HepG2 (cell line): ENCODE measurements around the gene MGAT2. TPM values are rescaled to one million over a fixed set of nuclear protein-coding genes. Genes with fewer than 3 reads are reported as not detected.

Source experiments
- ATF7 ChIP-seq, 2 experiments: fragments of 450-650 bp in 1 of 2; sonication (generic) in 1 of 2; formaldehyde crosslinking in 1 of 2; IDR thresholded peaks; 2 replicates each; pipeline versions ENCODE4 v1.4.0 to v1.6.1; 2016 to 2020; ENCODE audit warnings: antibody characterized with exemption in 1 of 2, mild to moderate bottlenecking in 1 of 2, missing genetic modification reagents in 1 of 2
- CEBPG ChIP-seq: IDR thresholded peaks from 2 replicates; pipeline ENCODE4 v1.6.1; 2016
- FOXK2 ChIP-seq: fragments of 450-650 bp; IDR thresholded peaks from 2 replicates; pipeline ENCODE4 v1.6.1; 2016
- GZF1 ChIP-seq: sonication (generic); formaldehyde crosslinking; IDR thresholded peaks from 2 replicates; pipeline ENCODE4 v1.5.1; 2020; ENCODE audit warnings: mild to moderate bottlenecking, missing genetic modification reagents
- KAT8 ChIP-seq: IDR thresholded peaks from 2 replicates; pipeline ENCODE4 v1.6.1; 2016; ENCODE audit warnings: missing genetic modification reagents, missing compliant biosample characterization
- MED13 ChIP-seq: sonication (generic); formaldehyde crosslinking; IDR thresholded peaks from 2 replicates; pipeline ENCODE4 v1.5.0; 2020; ENCODE audit warnings: missing genetic modification reagents
- PAF1 ChIP-seq: IDR thresholded peaks from 2 replicates; pipeline ENCODE4 v1.6.1; 2016; ENCODE audit warnings: missing genetic modification reagents, missing compliant biosample characterization
- SP140L ChIP-seq: sonication (generic); formaldehyde crosslinking; IDR thresholded peaks from 2 replicates; pipeline ENCODE4 v1.4.0; 2020; ENCODE audit warnings: missing genetic modification reagents, borderline replicate concordance
- SP5 ChIP-seq: IDR thresholded peaks from 2 replicates; pipeline ENCODE4 v1.6.1; 2016; ENCODE audit warnings: low read depth, borderline replicate concordance
- SSRP1 ChIP-seq: IDR thresholded peaks from 2 replicates; pipeline ENCODE4 v1.6.1; 2016; ENCODE audit warnings: control low read depth
- TCF12 ChIP-seq, 2 experiments: fragments of 450-650 bp in 1 of 2; sonication (generic) in 1 of 2; formaldehyde crosslinking in 1 of 2; IDR thresholded peaks; 2 replicates each; pipeline versions ENCODE4 v1.6.1 to v1.8.0; 2017 to 2022; ENCODE audit warnings: antibody characterized with exemption in 1 of 2, mild to moderate bottlenecking in 1 of 2, missing genetic modification reagents in 1 of 2, moderate library complexity in 1 of 2
- THAP9 ChIP-seq: sonication (generic); formaldehyde crosslinking; IDR thresholded peaks from 2 replicates; pipeline ENCODE4; 2020; ENCODE audit warnings: missing genetic modification reagents, mild to moderate bottlenecking, borderline replicate concordance
- U2AF1 ChIP-seq: fragments of 200-400 bp; formaldehyde crosslinking; optimal IDR thresholded peaks from 2 replicates; pipeline ENCODE3; 2017; ENCODE audit warnings: mild to moderate bottlenecking, low read depth, low read length
- ZBTB38 ChIP-seq: sonication (generic); formaldehyde crosslinking; IDR thresholded peaks from 2 replicates; pipeline ENCODE4 v1.5.1; 2020; ENCODE audit warnings: mild to moderate bottlenecking, missing genetic modification reagents
- ZNF10 ChIP-seq: sonication (generic); formaldehyde crosslinking; IDR thresholded peaks from 2 replicates; pipeline ENCODE4 v1.4.0; 2020; ENCODE audit warnings: mild to moderate bottlenecking, low read depth, missing genetic modification reagents, borderline replicate concordance
- ZNF160 ChIP-seq: sonication (generic); formaldehyde crosslinking; IDR thresholded peaks from 2 replicates; pipeline ENCODE4 v1.8.0; 2022; ENCODE audit warnings: mild to moderate bottlenecking, inconsistent platforms, missing genetic modification reagents
- ZNF251 ChIP-seq: sonication (generic); formaldehyde crosslinking; IDR thresholded peaks from 2 replicates; pipeline ENCODE4 v1.9.0; 2021; ENCODE audit warnings: mild to moderate bottlenecking, missing genetic modification reagents
- ZNF274 ChIP-seq: sonication (generic); formaldehyde crosslinking; IDR thresholded peaks from 2 replicates; pipeline ENCODE4 v1.5.1; 2020; ENCODE audit warnings: mild to moderate bottlenecking, missing genetic modification reagents
- ZNF30 ChIP-seq: sonication (generic); formaldehyde crosslinking; IDR thresholded peaks from 2 replicates; pipeline ENCODE4 v1.5.0; 2020; ENCODE audit warnings: mild to moderate bottlenecking, missing genetic modification reagents
- ZNF333 ChIP-seq: sonication (generic); formaldehyde crosslinking; IDR thresholded peaks from 2 replicates; pipeline ENCODE4 v1.4.0; 2020; ENCODE audit warnings: mild to moderate bottlenecking, missing genetic modification reagents, borderline replicate concordance
- ZNF337 ChIP-seq: sonication (generic); formaldehyde crosslinking; IDR thresholded peaks from 2 replicates; pipeline ENCODE4 v1.5.1; 2020; ENCODE audit warnings: missing genetic modification reagents, low read depth, mild to moderate bottlenecking, borderline replicate concordance
- ZNF484 ChIP-seq: sonication (generic); formaldehyde crosslinking; IDR thresholded peaks from 2 replicates; pipeline ENCODE4 v1.5.1; 2020; ENCODE audit warnings: mild to moderate bottlenecking, low read depth, missing genetic modification reagents, borderline replicate concordance
- ZNF577 ChIP-seq: sonication (generic); formaldehyde crosslinking; IDR thresholded peaks from 2 replicates; pipeline ENCODE4 v1.4.0; 2020; ENCODE audit warnings: mild to moderate bottlenecking, low read depth, missing genetic modification reagents, borderline replicate concordance
- ZNF777 ChIP-seq: sonication (generic); formaldehyde crosslinking; IDR thresholded peaks from 2 replicates; pipeline ENCODE4 v1.4.0; 2020; ENCODE audit warnings: missing genetic modification reagents
- ZSCAN20 ChIP-seq: sonication (generic); formaldehyde crosslinking; IDR thresholded peaks from 2 replicates; pipeline ENCODE4 v1.4.0; 2020; ENCODE audit warnings: missing genetic modification reagents, mild to moderate bottlenecking, borderline replicate concordance
- ZXDC ChIP-seq: sonication (generic); formaldehyde crosslinking; IDR thresholded peaks from 2 replicates; pipeline ENCODE4 v1.5.0; 2020; ENCODE audit warnings: mild to moderate bottlenecking, missing genetic modification reagents
- polyA plus RNA-seq, 8 experiments: library from polyadenylated mRNA; depleted of rRNA in 3 of 8; stranded (reverse) in 7 of 8; unstranded in 1 of 8; fragments of >200 nt; fragmentation: Illumina TruSeq in 4 of 8; extraction: Trizol in 4 of 8; gene quantifications; 2 replicates each; pipeline versions ENCODE4 v1.2.1 to v1.2.3, GENCODE V29; 2011 to 2016; ENCODE audit warnings: low read depth in 4 of 8, missing spikeins in 1 of 8, mixed read lengths in 1 of 8; ENCODE audit not compliant: insufficient read depth in 1 of 8
- total RNA-seq, 5 experiments: library from RNA; depleted of rRNA; stranded (reverse); fragments of >200 nt; fragmentation: Illumina TruSeq; extraction: Trizol; gene quantifications; 2 replicates each; pipeline ENCODE4 v1.2.3, GENCODE V29; 2016; ENCODE audit warnings: low read depth in 1 of 5

The MGAT2 gene
- total and polyA plus RNA-seq, 2 of the 13 experiments (the other 11 are each of a cell fraction or from before 2014, with no cell fraction given) = 12.9 to 51.9 TPM

- TF ChIP-seq KAT8 (CRISPR knock-in tag) = peak; percentile 88
- peak; percentile 100 for TF ChIP-seq ZNF777 (CRISPR knock-in tag)
- TF ChIP-seq ZNF333 (CRISPR knock-in tag) = peak; percentile 79; the same call in 1 of the 2 replicates
- peak; percentile 81; the same call in 1 of the 2 replicates for TF ChIP-seq ZXDC (CRISPR knock-in tag)
- TF ChIP-seq ZNF484 (CRISPR knock-in tag) = no peak
- no peak for TF ChIP-seq SP140L (CRISPR knock-in tag)
- peak; percentile 27 for TF ChIP-seq CEBPG (CRISPR knock-in tag)
- no peak for TF ChIP-seq ZNF251 (CRISPR knock-in tag)
- peak; percentile 25; the same call in 1 of the 2 replicates for TF ChIP-seq FOXK2
- TF ChIP-seq ZNF337 = no peak
- no peak for TF ChIP-seq SSRP1 (CRISPR knock-in tag)
- TF ChIP-seq ZNF577 (CRISPR knock-in tag) = no peak
- TF ChIP-seq ZSCAN20 (CRISPR knock-in tag) = no peak
- TF ChIP-seq PAF1 (CRISPR knock-in tag) = no peak
- TF ChIP-seq ZNF30 (CRISPR knock-in tag) = no peak; the same call in none of the 2 replicates
- TF ChIP-seq ZNF10 (CRISPR knock-in tag) = no peak
- TF ChIP-seq U2AF1 = no peak
- TF ChIP-seq ATF7 (IDR thresholded peaks at IDR 0.05) = no peak
- no peak for TF ChIP-seq ATF7 (CRISPR knock-in tag; IDR thresholded peaks at IDR 0.05)
- peak; percentile 74 for TF ChIP-seq ZNF274
- TF ChIP-seq THAP9 (CRISPR knock-in tag) = peak; percentile 81; the same call in 1 of the 2 replicates
- TF ChIP-seq TCF12 (IDR thresholded peaks at IDR 0.05) = no peak
- no peak for TF ChIP-seq TCF12 (CRISPR knock-in tag; IDR thresholded peaks at IDR 0.05)
- TF ChIP-seq GZF1 (CRISPR knock-in tag) = 0 out of 2 replicates have a peak, but pooled peaks have one; percentile 81
- TF ChIP-seq ZBTB38 (CRISPR knock-in tag) = peak; percentile 69
- TF ChIP-seq ZNF160 (CRISPR knock-in tag) = peak; percentile 67
- no peak for TF ChIP-seq SP5 (CRISPR knock-in tag)
- no peak for TF ChIP-seq MED13
Measured at GRCh38 chr14:49598485-49599300, 21.9 kb upstream of the MGAT2 start, which contains the start of gene LRR1 (continued).
